GM12892 (cell line): Measurements from ENCODE around the gene NEXN.
A peak's percentile ranks its signal among the peaks of the same experiment; 100 is the strongest.

Experiments used
- DNase-seq: peaks from one replicate; pipeline ENCODE4 v3.0.0; 2011; ENCODE audit not compliant: insufficient read length
- FAIRE-seq: peaks from 2 replicates; lab custom pipeline; 2011; peaks lifted over from hg19 to GRCh38; lab: Jason Lieb, UNC
- POLR2A ChIP-seq: IDR thresholded peaks from 2 replicates; pipeline ENCODE4 v1.6.1; 2011; ENCODE audit warnings: low read depth, low read length, control low read depth
- POLR2AphosphoS5 ChIP-seq: IDR thresholded peaks from 2 replicates; pipeline ENCODE4 v1.6.1; 2011; ENCODE audit warnings: low read depth, low read length, control low read depth
- TAF1 ChIP-seq: IDR thresholded peaks from 2 replicates; pipeline ENCODE4 v1.6.1; 2011; ENCODE audit warnings: low read depth, mild to moderate bottlenecking, control low read depth, low read length, borderline replicate concordance

Gene NEXN

DNA sequence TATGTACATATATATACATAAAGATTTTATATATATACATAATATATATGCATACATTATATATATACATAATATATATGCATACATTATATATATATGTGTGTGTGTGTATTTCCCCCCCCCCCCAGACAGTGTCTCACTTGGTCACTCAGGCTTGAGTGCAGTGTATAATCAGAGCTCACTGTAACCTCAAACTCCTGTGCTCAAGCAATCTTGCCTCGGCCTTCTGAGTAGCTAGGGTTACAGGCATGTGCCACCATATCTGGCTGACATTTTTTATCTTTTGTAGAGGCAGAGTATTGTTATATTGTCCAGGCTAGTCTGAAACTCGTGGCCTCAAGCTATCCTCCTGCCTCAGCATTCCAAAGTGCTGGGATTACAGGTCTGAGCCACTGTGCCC lies 99.5 kb downstream of the NEXN start:
- no peak for TF ChIP-seq TAF1
- no peak for TF ChIP-seq POLR2AphosphoS5
- TF ChIP-seq POLR2A = no peak
- no peak for DNase-seq
- FAIRE-seq = no peak

GRCh38 chr1:77989744-77990143 lies 101.3 kb downstream of the NEXN start:
- peak; percentile 24 for FAIRE-seq
- TF ChIP-seq TAF1 (no peak), POLR2A (no peak)

GRCh38 chr1:77990629-77991204 lies 102.3 kb downstream of the NEXN start:
- FAIRE-seq = no peak
- DNase-seq = no peak
- no peak for TF ChIP-seq POLR2A
- no peak for TF ChIP-seq POLR2AphosphoS5
- TF ChIP-seq TAF1 = no peak

More at GRCh38 chr1:77989744-77990143, 101.3 kb downstream of the NEXN start:
- DNase-seq = no peak

GRCh38 chr1:77991638-77992037 lies 103.2 kb downstream of the NEXN start:
- TF ChIP-seq POLR2AphosphoS5 (no peak), TAF1 (no peak), POLR2A (no peak)
- DNase-seq (no peak), FAIRE-seq (no peak)
